HG03064 (cell line): ENCODE data around the gene SLC26A1.
"Not testable (repeated sequence)": the region's sequence is repeated elsewhere in the genome, so short reads cannot be mapped to it uniquely, and the experiment has no call there.

Source experiments
- ATAC-seq: cut with Tn5 transposase; IDR thresholded peaks from one replicate; pipeline ENCODE4 v1.9.1; 2021; ENCODE audit warnings: low read depth; ENCODE audit not compliant: unreplicated experiment

Gene SLC26A1

GRCh38 chr4:939508-939907 is 53.7 kb downstream of the SLC26A1 start:
- ATAC-seq, result not testable (repeated sequence)
